ENCODE data around the gene TNIK.

TNIK gene

DNA sequence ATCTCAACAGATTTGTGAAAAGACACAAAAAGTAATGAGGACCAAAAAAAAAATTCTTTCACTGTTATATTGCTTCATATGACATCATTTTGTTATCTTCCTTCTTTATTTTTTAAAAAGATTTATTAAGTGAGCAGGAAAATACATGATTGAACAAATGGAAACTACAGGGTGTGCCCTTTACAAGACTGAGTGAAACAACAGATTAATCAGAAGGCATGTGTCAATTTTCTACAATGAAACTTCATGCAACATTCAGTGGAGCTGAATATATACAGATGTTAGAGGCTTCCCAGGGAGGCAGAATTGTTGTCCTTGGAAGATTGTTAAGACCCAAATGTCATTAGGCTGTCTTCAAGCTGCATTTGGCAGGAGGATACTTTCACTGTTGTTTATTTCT, 405.3 kb downstream of the TNIK start:
- no peak for DNase-seq
- in situ Hi-C loops (cut with HindIII; ENCODE audit: low pct_ligation_motif_present, low pct_unique_long_range_greater_than_20kb, low sequenced_read_pairs) = no loop called here

DNA sequence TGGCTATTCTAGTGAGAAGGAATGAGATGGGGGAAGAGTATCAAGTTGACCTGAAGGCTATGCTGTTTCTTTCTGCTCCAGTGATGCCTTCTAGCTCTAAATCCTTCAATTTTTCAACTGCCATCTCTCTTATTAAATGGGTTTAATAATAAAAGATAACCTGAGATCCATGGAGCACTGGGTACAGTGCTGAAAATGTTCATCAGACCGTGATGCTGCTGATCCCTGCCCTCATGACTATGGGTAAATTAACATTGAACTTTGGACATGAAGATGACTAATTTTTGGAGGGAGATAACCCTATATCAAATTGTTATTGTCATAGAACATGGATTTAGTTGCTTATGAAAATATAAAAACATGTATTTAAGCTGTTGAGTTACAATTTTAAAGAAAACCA, 406.0 kb downstream of the TNIK start:
- DNase-seq = no peak
- in situ Hi-C loops (cut with HindIII; ENCODE audit: low pct_ligation_motif_present, low pct_unique_long_range_greater_than_20kb, low sequenced_read_pairs) = no loop called here

DNA sequence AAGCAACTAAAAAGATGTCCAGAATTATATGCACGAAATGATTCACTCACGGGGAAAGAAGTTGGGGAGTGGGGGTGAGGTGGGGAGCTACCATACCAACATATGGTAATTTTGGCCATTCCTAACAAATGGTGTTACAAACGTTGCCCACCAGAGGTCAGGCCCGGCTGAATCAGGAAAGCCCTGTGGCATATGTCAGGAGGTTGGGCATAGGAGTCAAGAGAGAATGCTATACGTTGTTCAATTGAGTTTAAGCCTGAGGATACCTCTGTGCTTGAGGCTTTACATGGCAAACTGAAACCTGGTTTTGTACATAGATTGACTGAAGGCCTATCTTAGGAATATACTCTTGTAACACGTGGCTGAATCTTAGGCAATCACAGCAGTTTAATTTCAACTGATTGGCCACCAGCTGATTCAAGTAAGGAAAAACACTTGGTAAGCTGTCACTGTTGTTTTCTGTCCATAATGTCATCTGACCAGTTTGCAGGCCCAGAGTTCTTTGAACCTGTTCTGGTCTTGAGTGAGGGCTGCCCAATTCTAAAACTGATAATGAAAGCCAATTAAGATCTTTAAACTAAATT, 410.3 kb downstream of the TNIK start:
- in situ Hi-C loops (cut with HindIII; ENCODE audit: low pct_ligation_motif_present, low pct_unique_long_range_greater_than_20kb, low sequenced_read_pairs) = no loop called here
- DNase-seq = peak; percentile 74

DNA sequence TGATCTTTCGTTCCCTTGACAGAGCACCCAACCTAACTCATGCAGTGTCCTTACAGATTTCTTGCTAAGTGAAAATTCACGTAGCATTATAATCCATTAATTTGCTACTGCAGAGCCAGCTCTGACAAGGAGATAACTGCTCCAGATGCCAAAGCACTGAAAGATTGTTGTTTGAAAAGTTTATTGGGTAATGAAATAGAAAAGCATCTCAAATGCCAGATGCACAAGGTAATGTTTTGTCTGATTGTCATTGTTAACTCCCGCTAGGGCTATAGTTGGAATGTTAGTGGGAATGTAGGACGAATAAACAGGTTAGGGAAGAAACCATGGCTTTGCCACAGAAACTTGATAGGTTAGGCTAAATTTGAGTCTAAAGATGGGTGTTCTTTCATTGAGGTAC, 413.4 kb downstream of the TNIK start:
- in situ Hi-C loops (cut with HindIII; ENCODE audit: low pct_ligation_motif_present, low pct_unique_long_range_greater_than_20kb, low sequenced_read_pairs) = no loop called here
- DNase-seq = no peak

DNA sequence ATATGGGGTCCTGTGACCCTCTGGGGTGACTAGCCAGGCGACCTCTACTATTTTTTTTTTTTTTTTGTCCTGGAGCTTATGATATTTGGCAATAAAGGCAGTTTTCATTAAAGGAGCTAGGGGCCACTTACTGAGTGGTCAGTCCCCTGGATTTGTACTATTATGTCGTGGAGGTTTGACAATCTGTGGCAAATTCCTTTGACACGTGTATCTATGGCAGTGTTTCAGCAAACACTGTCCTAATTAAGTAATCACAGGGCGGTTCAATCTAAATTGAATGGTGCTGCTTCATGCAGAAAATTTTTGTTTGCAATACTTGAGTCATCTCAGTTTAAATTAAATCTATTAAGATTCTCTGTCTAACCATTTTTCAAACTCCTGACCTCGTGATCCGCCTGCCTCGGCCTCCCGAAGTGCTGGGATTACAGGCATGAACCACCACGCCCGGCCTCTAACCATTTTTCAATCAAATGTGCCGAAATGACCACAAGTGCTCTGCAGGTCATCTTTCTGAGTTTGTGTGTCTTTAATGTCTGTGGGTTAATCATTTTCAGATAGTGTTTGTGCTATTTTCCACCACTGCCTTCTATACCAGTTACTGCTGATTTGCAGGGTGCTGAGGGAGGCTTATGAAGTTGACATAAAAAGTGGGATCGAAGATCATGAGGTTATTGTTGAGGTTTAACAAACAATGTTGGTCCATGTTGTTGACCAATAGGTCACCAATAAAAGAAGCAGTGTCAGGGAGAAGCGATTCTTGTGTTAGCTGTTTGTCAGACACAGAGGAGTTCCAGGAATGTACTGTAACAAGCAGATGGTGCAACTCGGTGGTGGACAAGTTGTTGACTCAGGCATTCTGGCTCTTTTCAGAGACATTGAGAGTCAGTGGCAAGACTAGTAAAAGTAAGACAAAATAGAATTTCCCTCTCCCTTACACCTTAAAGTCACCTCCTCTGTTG, 415.1 kb downstream of the TNIK start:
- DNase-seq = peak; percentile 74
- in situ Hi-C loops (cut with HindIII; ENCODE audit: low pct_ligation_motif_present, low pct_unique_long_range_greater_than_20kb, low sequenced_read_pairs) = no loop called here

DNA sequence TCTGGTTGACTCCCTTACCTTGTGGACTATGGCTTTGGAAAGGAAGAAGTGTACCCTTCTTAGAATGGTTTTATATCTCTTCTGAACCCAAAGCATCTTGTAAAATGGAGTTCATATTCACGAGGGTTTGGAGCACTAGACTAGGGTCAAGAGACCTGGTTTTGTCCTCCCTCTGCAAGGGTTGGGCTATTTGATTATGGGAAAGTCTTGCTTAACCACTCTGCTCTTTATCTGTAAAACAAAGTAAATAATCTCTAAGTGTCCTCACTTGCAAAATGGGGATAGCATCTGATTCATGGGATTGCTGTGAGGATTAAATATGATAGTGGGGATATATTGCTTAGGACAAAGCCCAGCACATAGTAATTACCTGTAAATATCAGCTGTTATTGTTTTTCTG, 415.8 kb downstream of the TNIK start:
- no peak for DNase-seq
- in situ Hi-C loops (cut with HindIII; ENCODE audit: low pct_ligation_motif_present, low pct_unique_long_range_greater_than_20kb, low sequenced_read_pairs) = no loop called here

DNA sequence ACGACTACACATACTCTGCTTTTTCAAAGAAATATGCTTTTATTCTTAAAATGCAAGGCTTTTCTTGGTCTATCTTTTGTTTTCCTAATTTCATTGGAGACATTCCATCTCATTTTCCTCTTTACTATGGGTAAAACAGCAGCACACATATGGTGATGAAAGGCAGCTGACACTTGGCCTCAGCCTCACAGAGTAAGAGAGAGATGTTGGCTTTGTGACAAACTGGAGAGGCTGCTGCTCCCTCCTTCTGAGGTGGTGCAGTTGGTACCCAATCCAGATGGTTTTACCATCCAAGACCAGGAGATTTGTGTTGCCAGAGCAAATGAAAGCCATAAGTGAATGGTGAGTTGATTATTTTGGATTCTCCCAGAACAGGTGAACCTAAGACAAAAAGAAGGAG, 420.5 kb downstream of the TNIK start:
- no peak for DNase-seq
- in situ Hi-C loops (cut with HindIII; ENCODE audit: low pct_ligation_motif_present, low pct_unique_long_range_greater_than_20kb, low sequenced_read_pairs) = no loop called here

DNA sequence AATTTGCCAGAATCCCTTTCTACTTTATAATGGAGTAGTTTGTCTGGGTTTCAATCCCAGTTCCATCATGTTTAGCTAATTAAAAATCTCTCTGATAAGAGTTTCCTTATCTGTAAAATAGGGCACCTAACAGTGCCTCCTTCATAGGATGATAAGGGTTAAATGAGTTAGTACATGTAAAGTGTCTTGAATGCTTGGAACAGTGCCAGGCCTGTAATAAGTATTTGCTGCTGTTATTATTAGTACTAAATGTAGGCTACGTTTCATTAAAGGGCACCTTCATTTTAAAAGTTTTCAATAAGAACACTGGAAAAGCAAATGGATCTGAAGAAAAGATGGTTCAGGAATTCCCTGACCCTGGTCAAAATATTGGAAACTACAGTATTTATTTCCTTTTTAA, 421.9 kb downstream of the TNIK start:
- in situ Hi-C loops (cut with HindIII; ENCODE audit: low pct_ligation_motif_present, low pct_unique_long_range_greater_than_20kb, low sequenced_read_pairs) = no loop called here
- no peak for DNase-seq

DNA sequence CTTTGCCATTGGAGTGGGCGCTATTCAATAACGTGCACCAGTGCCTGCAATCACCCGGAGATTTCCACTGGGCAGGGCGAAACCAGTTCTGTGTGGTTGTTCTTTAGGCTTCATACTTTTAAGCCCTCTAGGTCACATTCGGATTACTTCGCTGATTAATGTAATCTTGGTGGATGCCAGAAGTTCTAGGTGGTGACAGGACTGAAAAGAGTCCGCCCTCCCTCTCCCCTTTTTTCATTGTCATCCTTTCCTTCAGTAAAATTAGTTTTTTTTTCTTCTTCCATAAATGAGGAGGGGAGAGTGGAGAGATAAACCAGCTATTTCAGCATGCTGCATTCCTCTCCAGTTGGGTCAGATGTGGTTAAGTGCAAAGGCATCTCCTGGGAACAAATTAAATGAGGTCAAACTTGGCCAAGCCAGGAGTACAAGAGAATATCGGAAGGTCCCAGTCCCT, 431.4 kb downstream of the TNIK start:
- in situ Hi-C loops (cut with HindIII; ENCODE audit: low pct_ligation_motif_present, low pct_unique_long_range_greater_than_20kb, low sequenced_read_pairs) = no loop called here
- peak; percentile 83 for DNase-seq

DNA sequence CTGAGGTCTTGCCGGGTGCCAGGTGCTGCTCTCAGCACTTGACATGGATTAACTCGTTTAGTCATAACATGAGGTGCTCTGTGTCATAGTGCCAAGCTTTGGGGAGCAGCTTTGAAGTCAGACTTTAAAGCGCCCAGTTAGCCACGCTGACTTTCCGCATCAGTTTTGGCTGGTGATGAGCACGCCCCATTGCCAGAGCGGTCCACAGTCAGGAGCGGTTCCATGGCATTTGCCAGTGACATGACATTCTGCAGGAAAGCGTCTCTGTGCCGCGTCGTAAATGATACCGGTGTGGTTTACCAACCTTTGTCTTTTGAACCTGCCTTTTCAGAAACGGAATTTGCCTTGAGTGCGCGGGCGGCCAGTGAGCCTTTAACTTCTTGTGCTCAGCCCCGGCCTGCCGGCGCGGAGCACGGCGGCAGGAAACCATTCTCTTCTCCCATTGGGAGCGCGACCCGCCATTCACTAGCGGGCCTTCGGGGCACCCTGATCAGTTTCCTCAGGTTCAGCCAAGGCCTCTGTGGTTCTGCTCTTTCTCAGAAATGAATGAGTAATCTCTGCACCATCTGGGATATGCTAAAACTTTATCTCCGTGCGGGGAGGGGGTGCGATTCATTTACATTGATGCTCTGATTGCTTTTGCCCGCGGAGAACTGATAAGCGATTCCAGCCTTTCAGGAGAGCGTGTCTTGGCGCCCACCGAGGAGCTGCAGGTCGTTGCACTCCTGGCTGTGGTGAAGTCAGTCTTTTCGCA, 432.0 kb downstream of the TNIK start:
- peak; percentile 86 for DNase-seq
- in situ Hi-C loops (cut with HindIII; ENCODE audit: low pct_ligation_motif_present, low pct_unique_long_range_greater_than_20kb, low sequenced_read_pairs) = no loop called here

DNA sequence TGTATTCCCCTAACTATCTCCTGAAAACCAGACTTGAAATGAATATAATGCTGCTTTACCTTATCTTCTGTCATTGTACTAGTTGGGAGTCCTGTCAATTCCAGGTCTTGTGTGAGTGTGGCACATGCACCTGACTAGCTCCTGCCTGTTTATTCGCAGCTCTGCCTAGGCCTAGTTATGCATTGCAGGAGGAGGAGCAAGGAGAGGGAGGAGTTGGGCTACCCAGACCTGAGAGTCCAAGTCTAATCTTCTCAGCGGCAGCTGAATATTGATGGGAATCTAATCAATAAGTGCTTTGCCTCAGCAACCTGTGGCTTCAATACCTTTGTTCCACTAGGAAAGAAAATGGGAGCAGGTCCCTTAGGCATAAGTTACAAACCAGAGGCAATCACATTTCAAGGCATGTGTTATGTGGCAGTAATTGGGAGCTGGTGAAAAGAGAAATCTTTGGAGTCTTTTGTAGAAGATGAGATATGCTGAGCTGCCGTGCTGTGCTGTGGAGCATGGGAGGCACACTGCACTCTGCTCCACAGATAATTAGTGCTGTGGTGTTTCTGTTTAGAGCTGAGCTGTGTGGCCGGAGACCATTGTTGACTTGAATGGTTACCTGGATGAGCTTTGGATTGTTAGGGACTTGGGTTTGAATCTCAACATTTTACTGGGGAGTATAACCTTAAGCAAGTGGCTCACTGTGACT, 433.5 kb downstream of the TNIK start, which contains the start of gene SLC2A2:
TSS of gene SLC2A2 (minus strand) at position 124 of the 697 bp plus-strand sequence. CDS start at position 74, 50 bp downstream.
- DNase-seq = peak; percentile 78
- in situ Hi-C loops (cut with HindIII; ENCODE audit: low pct_ligation_motif_present, low pct_unique_long_range_greater_than_20kb, low sequenced_read_pairs) = no loop called here

DNA sequence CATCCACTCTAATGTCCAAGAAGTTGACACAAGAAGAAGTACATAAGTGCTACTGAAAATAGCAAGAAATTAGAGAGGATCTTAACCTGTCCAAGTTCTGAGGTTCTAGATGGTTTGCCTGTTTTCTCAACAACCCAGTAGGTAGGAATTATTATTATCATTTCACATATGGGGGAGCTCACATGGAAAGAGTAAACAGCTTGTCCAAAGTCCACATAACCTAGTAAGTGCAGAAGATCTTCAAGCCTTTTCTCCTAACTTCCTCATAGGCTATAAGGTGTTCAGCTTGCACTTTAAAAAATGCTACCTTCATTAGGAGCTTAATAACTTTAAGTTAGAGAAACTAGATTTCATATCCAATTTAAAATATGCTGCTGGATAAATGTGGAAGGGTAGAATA, 436.6 kb downstream of the TNIK start:
- in situ Hi-C loops (cut with HindIII; ENCODE audit: low pct_ligation_motif_present, low pct_unique_long_range_greater_than_20kb, low sequenced_read_pairs) = no loop called here
- DNase-seq = no peak

DNA sequence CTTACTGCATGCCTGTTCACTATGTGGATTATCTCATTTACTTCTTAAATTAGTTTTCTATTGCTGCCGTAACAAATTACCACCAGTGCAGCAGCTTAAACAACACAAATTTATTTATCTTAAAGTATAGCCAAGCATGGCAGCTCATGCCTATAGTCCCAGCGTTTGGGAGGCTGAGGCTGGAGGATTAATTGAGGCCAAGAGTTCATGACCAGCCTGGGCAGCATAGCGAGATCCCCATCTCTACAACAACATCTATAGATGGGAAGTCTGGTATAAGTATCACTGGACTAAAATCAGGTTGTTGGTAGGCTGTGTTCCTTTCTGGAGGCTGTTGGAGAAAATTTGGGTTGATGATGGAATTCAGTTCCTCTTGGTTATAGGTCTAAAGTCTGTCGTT, 438.8 kb downstream of the TNIK start:
- in situ Hi-C loops (cut with HindIII; ENCODE audit: low pct_ligation_motif_present, low pct_unique_long_range_greater_than_20kb, low sequenced_read_pairs) = no loop called here
- no peak for DNase-seq

DNA sequence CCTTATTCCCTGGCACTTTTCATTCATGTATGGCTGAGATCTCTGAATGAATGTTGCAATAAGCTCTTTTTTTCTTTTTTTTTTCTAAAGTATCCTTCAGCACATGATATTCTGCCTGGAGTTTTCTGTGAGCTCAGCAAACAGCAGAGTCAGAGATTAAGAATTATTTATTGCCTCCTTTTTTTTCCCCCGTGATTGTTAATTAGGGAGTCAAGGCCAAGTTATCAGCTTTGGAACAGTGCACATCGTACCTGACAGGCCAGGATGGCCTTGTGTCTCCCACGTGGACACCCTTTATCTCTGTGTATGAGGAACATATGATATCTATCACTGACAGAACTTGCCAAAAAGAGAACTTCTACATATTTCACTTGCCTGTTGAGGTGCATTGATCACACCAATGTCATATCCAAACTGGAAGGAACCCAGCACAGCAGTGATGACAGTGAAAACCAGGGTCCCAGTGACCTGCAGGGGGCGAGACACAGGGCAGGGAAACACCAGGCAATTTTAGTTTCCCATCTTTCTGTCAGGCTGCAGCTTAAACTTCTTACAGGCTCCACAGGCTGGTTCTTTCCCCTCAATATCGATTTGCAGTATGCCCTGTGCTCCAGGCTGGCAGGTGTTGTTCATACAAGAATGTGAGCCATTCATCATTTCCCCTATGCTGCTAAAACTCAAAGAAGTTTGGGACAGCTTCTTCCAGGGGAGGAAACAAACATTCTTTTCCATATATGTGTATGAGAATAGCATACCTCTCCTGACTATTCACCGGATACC, 441.9 kb downstream of the TNIK start:
- peak; percentile 11 for DNase-seq
- in situ Hi-C loops (cut with HindIII; ENCODE audit: low pct_ligation_motif_present, low pct_unique_long_range_greater_than_20kb, low sequenced_read_pairs) = no loop called here

DNA sequence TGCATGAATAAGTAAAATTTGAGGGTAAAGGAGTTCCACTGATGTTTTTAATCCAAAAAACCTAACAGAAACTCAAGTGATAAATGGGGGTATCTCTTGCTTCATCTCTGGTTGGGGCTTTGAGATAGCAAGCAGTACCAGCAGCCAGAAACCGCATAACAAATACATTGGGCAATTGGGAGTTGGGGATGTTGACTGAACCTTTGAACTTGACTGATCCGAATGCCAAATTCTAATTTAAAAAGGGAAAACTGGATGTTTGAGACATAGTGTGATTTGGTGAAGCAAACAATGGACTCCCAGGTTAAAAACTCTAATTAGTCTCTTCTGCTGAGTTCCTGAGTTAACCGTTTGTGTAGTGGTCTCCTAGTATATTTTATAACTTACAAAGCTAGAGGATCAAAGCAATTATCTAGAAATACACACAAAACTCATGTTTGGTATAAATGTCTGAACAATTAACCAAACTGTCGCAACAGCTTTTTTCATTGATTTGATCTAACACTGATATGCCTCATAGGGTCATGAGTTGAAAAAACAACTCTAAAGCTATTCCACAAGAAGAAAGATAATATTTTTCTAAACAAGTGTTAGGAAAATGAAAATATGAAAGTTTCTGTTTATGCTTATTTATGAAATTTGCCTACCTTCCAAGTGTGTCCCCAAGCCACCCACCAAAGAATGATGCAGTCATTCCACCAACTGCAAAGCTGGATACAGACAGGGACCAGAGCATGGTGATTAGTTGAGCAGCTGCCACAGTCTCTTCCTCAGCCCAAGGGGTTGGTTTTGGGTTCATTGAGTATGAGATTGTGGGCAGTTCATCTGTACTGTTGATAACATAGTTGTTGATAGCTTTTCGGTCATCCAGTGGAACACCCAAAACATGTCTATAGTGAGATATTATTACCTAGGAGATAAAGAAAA, 446.1 kb downstream of the TNIK start:
- in situ Hi-C loops (cut with HindIII; ENCODE audit: low pct_ligation_motif_present, low pct_unique_long_range_greater_than_20kb, low sequenced_read_pairs) = no loop called here
- DNase-seq = no peak

DNA sequence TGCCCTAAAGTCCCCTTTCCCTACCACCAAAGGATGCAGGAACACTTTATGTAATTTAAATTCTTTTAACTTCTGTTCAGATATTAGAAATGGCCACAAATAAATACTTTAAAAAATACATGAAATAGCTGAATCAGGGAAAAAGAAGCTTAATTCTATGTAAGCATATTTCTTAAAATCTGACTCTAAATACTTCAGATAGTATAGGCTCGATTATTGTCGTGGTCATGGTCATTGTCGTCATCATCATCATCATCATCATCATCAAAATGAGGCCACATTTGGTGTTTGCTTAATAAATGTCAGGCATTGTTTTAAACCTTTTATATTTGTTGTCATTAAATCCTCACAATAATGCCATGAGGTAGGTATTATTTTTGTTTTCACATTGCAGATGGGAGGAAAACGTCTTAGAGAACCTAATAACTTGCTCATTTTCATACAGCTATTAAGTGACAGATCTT, 448.3 kb downstream of the TNIK start:
- in situ Hi-C loops (cut with HindIII; ENCODE audit: low pct_ligation_motif_present, low pct_unique_long_range_greater_than_20kb, low sequenced_read_pairs) = no loop called here
- DNase-seq = no peak

Measured in ACHN (cell line).